H1 (cell line): ENCODE measurements around the gene SLC25A39. TPM values are rescaled to one million over a fixed set of nuclear protein-coding genes. Genes with fewer than 3 reads are reported as not detected.

Experiments
- CTCF ChIA-PET: fragments of 300-600 bp; sonication (Branson Sonifier 250); formaldehyde crosslinking; loops from one replicate; lab custom pipeline; 2021; ENCODE audit not compliant: partially characterized antibody; lab: Charles Lee
- POLR2A ChIA-PET: fragments of 300-600 bp; sonication (Branson Sonifier 250); formaldehyde crosslinking; loops from one replicate; lab custom pipeline; 2021; ENCODE audit warnings: inconsistent platforms; ENCODE audit not compliant: partially characterized antibody; lab: Charles Lee
- DNase-seq, 2 experiments: peaks; one replicate each; pipeline versions ENCODE4 v3.0.0 to v3.0.0-alpha.2; 2010 to 2022; ENCODE audit warnings: low spot score in 2 of 2, low read depth in 1 of 2, mixed read lengths in 1 of 2
- FAIRE-seq: peaks from 2 replicates; lab custom pipeline; 2011; peaks lifted over from hg19 to GRCh38; lab: Jason Lieb, UNC
- H2AFZ ChIP-seq: 2 replicates; pipeline ENCODE4 v1.8.1; 2012; ENCODE audit warnings: low read length, inconsistent platforms
- H2AK5ac ChIP-seq: 2 replicates; pipeline ENCODE4 v1.6.1; 2013; ENCODE audit warnings: low read depth, low read length
- H2BK120ac ChIP-seq: replicated peaks from 2 replicates; pipeline ENCODE3; 2013; ENCODE audit warnings: low read depth, low read length, inconsistent platforms
- H2BK12ac ChIP-seq: 2 replicates; pipeline ENCODE4 v1.6.1; 2013; ENCODE audit warnings: low read depth, low read length
- H2BK15ac ChIP-seq: 2 replicates; pipeline ENCODE4 v1.6.1; 2013; ENCODE audit warnings: low read length
- H2BK20ac ChIP-seq: 2 replicates; pipeline ENCODE4 v1.6.1; 2013; ENCODE audit warnings: low read length
- H2BK5ac ChIP-seq: 2 replicates; pipeline ENCODE4 v1.6.1; 2013; ENCODE audit warnings: low read depth, low read length
- H3K14ac ChIP-seq: 2 replicates; pipeline ENCODE4 v1.6.1; 2013; ENCODE audit warnings: inconsistent platforms; ENCODE audit not compliant: insufficient read length
- H3K18ac ChIP-seq: 2 replicates; pipeline ENCODE4 v1.6.1; 2013; ENCODE audit warnings: low read length; ENCODE audit errors: extremely low read depth
- H3K23ac ChIP-seq: 2 replicates; pipeline ENCODE4 v1.6.1; 2013; ENCODE audit warnings: inconsistent platforms; ENCODE audit not compliant: insufficient read length
- H3K23me2 ChIP-seq: 2 replicates; pipeline ENCODE4 v1.6.1; 2013; ENCODE audit warnings: low read depth, low read length
- H3K27ac ChIP-seq: 2 replicates; pipeline ENCODE4 v1.6.1; 2011; ENCODE audit warnings: low read depth, low read length, inconsistent platforms
- H3K27me3 ChIP-seq, 4 experiments: replicated peaks in 1 of 4; 1 replicate in 1 of 4; 2 replicates in 3 of 4; pipeline versions ENCODE4 v1.6.1 to v1.8.1; 2011 to 2013; ENCODE audit warnings: low read length in 3 of 4, mild to moderate bottlenecking in 3 of 4, inconsistent platforms in 2 of 4, mixed read lengths in 2 of 4, moderate library complexity in 1 of 4; ENCODE audit not compliant: control insufficient read depth in 3 of 4, insufficient read depth in 3 of 4; ENCODE audit errors: extremely low read depth in 1 of 4
- H3K36me3 ChIP-seq, 4 experiments: 2 replicates each; pipeline versions ENCODE4 v1.6.1 to v1.8.1; 2011 to 2013; ENCODE audit warnings: mild to moderate bottlenecking in 4 of 4, low read length in 3 of 4, moderate library complexity in 2 of 4, control low read depth in 1 of 4, inconsistent platforms in 1 of 4; ENCODE audit not compliant: insufficient read depth in 4 of 4, control insufficient read depth in 2 of 4
- H3K4ac ChIP-seq: replicated peaks from 2 replicates; pipeline ENCODE3; 2013; ENCODE audit warnings: low read length, low read depth, mixed read lengths, inconsistent platforms; ENCODE audit not compliant: insufficient read length
- H3K4me1 ChIP-seq, 4 experiments: replicated peaks in 1 of 4; 1 replicate in 1 of 4; 2 replicates in 3 of 4; pipeline versions ENCODE4 v1.6.1 to v1.8.1; 2011 to 2013; ENCODE audit warnings: low read length in 3 of 4, inconsistent platforms in 2 of 4, mixed read lengths in 1 of 4; ENCODE audit not compliant: insufficient read depth in 4 of 4, control insufficient read depth in 3 of 4
- H3K4me2 ChIP-seq, 2 experiments: 2 replicates each; pipeline versions ENCODE4 v1.6.1 to v1.8.1; 2011 to 2013; ENCODE audit warnings: low read depth in 2 of 2, low read length in 2 of 2, control low read depth in 1 of 2, inconsistent platforms in 1 of 2, mild to moderate bottlenecking in 1 of 2; ENCODE audit not compliant: insufficient read depth in 1 of 2
- H3K4me3 ChIP-seq, 4 experiments: fragments of 200-600, 300-600 bp in 1 of 4; sonication (generic), shearing (Covaris generic), sonication (Bioruptor Twin) in 1 of 4; 2 replicates each; pipeline versions ENCODE4 v1.5.1 to v1.8.1; 2011 to 2016; ENCODE audit warnings: low read length in 4 of 4, low read depth in 3 of 4, control low read depth in 2 of 4, inconsistent platforms in 2 of 4, mild to moderate bottlenecking in 2 of 4, mixed read lengths in 1 of 4, moderate library complexity in 1 of 4; ENCODE audit not compliant: insufficient read depth in 2 of 4; ENCODE audit errors: extremely low read depth in 1 of 4
- H3K56ac ChIP-seq: replicated peaks from 2 replicates; pipeline ENCODE3; 2013; ENCODE audit warnings: low read depth, mild to moderate bottlenecking, mixed read lengths, low read length, inconsistent platforms; ENCODE audit not compliant: insufficient read length
- H3K79me1 ChIP-seq: 2 replicates; pipeline ENCODE4 v1.6.1; 2013; ENCODE audit warnings: low read depth, low read length, control low read depth
- H3K79me2 ChIP-seq, 2 experiments: 2 replicates each; pipeline versions ENCODE4 v1.6.1 to v1.8.1; 2012 to 2013; ENCODE audit warnings: low read length in 2 of 2, mild to moderate bottlenecking in 2 of 2, inconsistent platforms in 1 of 2; ENCODE audit not compliant: insufficient read depth in 2 of 2, control insufficient read depth in 1 of 2
- H3K9ac ChIP-seq, 4 experiments: replicated peaks in 1 of 4; 1 replicate in 1 of 4; 2 replicates in 3 of 4; pipeline versions ENCODE4 v1.6.1 to v1.8.1; 2011 to 2013; ENCODE audit warnings: low read depth in 3 of 4, low read length in 3 of 4, control low read depth in 2 of 4, mild to moderate bottlenecking in 2 of 4, moderate library complexity in 2 of 4, inconsistent platforms in 1 of 4; ENCODE audit errors: extremely low read depth in 1 of 4
- H3K9me3 ChIP-seq, 2 experiments: 2 replicates each; pipeline versions ENCODE4 v1.6.1 to v1.8.1; 2012 to 2013; ENCODE audit warnings: mild to moderate bottlenecking in 2 of 2, moderate library complexity in 2 of 2, control low read depth in 1 of 2, inconsistent platforms in 1 of 2, low read depth in 1 of 2, low read length in 1 of 2, mixed read lengths in 1 of 2; ENCODE audit not compliant: insufficient read depth in 2 of 2
- H4K20me1 ChIP-seq, 2 experiments: replicated peaks in 1 of 2; 2 replicates each; pipeline versions ENCODE3 to v1.8.1; 2011 to 2013; ENCODE audit warnings: inconsistent platforms in 2 of 2, low read length in 2 of 2, mild to moderate bottlenecking in 1 of 2; ENCODE audit not compliant: insufficient read depth in 2 of 2, control insufficient read depth in 1 of 2
- H4K5ac ChIP-seq: 2 replicates; pipeline ENCODE4 v1.6.1; 2013; ENCODE audit warnings: low read length, low read depth, mixed read lengths, inconsistent platforms; ENCODE audit not compliant: insufficient read length
- H4K8ac ChIP-seq: 2 replicates; pipeline ENCODE4 v1.8.0; 2013; ENCODE audit warnings: mild to moderate bottlenecking, moderate library complexity, low read length, inconsistent platforms; ENCODE audit not compliant: insufficient read depth; ENCODE audit errors: extremely low read depth
- H4K91ac ChIP-seq: replicated peaks from 2 replicates; pipeline ENCODE3; 2013; ENCODE audit warnings: low read length, mixed read lengths, inconsistent platforms; ENCODE audit not compliant: insufficient read length
- ATF2 ChIP-seq: IDR thresholded peaks from 2 replicates; pipeline ENCODE4 v1.6.1; 2012; ENCODE audit warnings: low read length, inconsistent platforms
- CHD1 ChIP-seq: IDR thresholded peaks from 2 replicates; pipeline ENCODE4 v1.6.1; 2012; ENCODE audit warnings: low read depth, low read length, improper control_type of control experiment
- EGR1 ChIP-seq: IDR thresholded peaks from 2 replicates; pipeline ENCODE4 v1.6.1; 2011; ENCODE audit warnings: low read depth, low read length, borderline replicate concordance
- GABPA ChIP-seq: IDR thresholded peaks from 2 replicates; pipeline ENCODE4 v1.6.1; 2011; ENCODE audit warnings: mild to moderate bottlenecking, low read length, moderate library complexity, borderline replicate concordance; ENCODE audit not compliant: insufficient read depth
- JUN ChIP-seq: IDR thresholded peaks from 2 replicates; pipeline ENCODE4 v1.6.1; 2011; ENCODE audit warnings: low read depth, mild to moderate bottlenecking, improper control_type of control experiment, low read length
- NANOG ChIP-seq: IDR thresholded peaks from 2 replicates; pipeline ENCODE4 v1.6.1; 2011; ENCODE audit warnings: low read length, low read depth, mild to moderate bottlenecking, inconsistent platforms; ENCODE audit not compliant: insufficient read depth, poor library complexity, severe bottlenecking
- RBBP5 ChIP-seq: IDR thresholded peaks from 2 replicates; pipeline ENCODE4 v1.7.1; 2012; ENCODE audit warnings: low read depth, mild to moderate bottlenecking, inconsistent platforms, low read length, moderate library complexity, borderline replicate concordance
- RNF2 ChIP-seq: fragments of 200-900, 300-1000 bp; sonication (generic); IDR thresholded peaks from 2 replicates; pipeline ENCODE4 v1.7.1; 2016; ENCODE audit warnings: borderline replicate concordance, low read depth, mild to moderate bottlenecking, antibody characterized with exemption, low read length; ENCODE audit not compliant: poor library complexity, severe bottlenecking; ENCODE audit errors: missing control alignments
- SIN3A ChIP-seq, 2 experiments: IDR thresholded peaks in 1 of 2; conservative IDR thresholded peaks in 1 of 2; 2 replicates each; pipeline ENCODE4 v1.6.1; 2011 to 2012; ENCODE audit warnings: low read length in 2 of 2, improper control_type of control experiment in 1 of 2, low read depth in 1 of 2, mild to moderate bottlenecking in 1 of 2
- SP1 ChIP-seq: IDR thresholded peaks from 2 replicates; pipeline ENCODE4 v1.6.1; 2011; ENCODE audit warnings: low read depth, low read length
- SRF ChIP-seq: IDR thresholded peaks from 2 replicates; pipeline ENCODE4 v1.6.1; 2011; ENCODE audit warnings: mild to moderate bottlenecking, low read depth, low read length, moderate library complexity
- WGBS, 2 experiments: shearing (Covaris generic) in 1 of 2; methylation state at CpG; one replicate each; pipeline versions ENCODE4 v1.1.6 to v1.1.7; 2013 to 2015; ENCODE audit warnings: low lambda C conversion rate in 2 of 2, mixed read lengths in 2 of 2, inconsistent platforms in 1 of 2, low coverage in 1 of 2, missing lambda C conversion rate in 1 of 2; ENCODE audit not compliant: insufficient replicate concordance in 2 of 2, insufficient coverage in 1 of 2, insufficient read length in 1 of 2; ENCODE audit errors: extremely low coverage in 1 of 2, missing lambda C conversion rate in 1 of 2; 5-methylcytosine and 5-hydroxymethylcytosine counted together
- polyA plus RNA-seq, 7 experiments: library from polyadenylated mRNA; depleted of rRNA in 3 of 7; stranded (reverse) in 5 of 7; unstranded in 2 of 7; fragments of >200 nt in 5 of 7; fragments of 200-250 nt in 2 of 7; gene quantifications; 1 replicate in 5 of 7; 2 replicates in 1 of 7; 4 replicates in 1 of 7; pipeline versions ENCODE4 v1.2.1 to v1.2.3, GENCODE V29; 2011 to 2013; ENCODE audit warnings: missing spikeins in 2 of 7, mixed read lengths in 2 of 7
- total RNA-seq: library from RNA; stranded (reverse); fragmentation: NEBNext Ultra II Directional; extraction: Animal tissue kit (Norgen Biotek cat#: 25700); gene quantifications from 2 replicates; pipeline ENCODE4 v1.2.1, GENCODE V29; 2021

The SLC25A39 gene
- total and polyA plus RNA-seq, 2 of the 8 experiments (the other 6 are each of a cell fraction or from before 2014, with no cell fraction given): 200 to 291 TPM

GRCh38 chr17:44277976-44278375, 46.6 kb downstream of the SLC25A39 start:
- H2BK5ac ChIP-seq: no peak overlapping the region; the same call in 1 of the 2 replicates
- H3K14ac ChIP-seq: no peak overlapping the region
- H3K27me3 ChIP-seq: 0 out of 7 replicates have a peak, but pooled peaks cover 0 to 2% (median 0%) of the 10 kb centered on the region in 4 experiments
- no peak overlapping the region for H3K4me3 ChIP-seq
- FAIRE-seq: no peak
- H3K9me3 ChIP-seq: no peaks in the 10 kb centered on the region
- no peaks in the 10 kb centered on the region for H3K36me3 ChIP-seq
- H3K18ac ChIP-seq: no peak overlapping the region
- H3K56ac ChIP-seq: no peak overlapping the region
- H3K4me1 ChIP-seq: peaks cover 3 to 17% (median 7%) of the 10 kb centered on the region in 4 experiments
- 92% methylated on average over 4 of the region's 4 CpGs; no CpG with 5 or more reads in 1 of the 2 experiments for WGBS, 2 experiments
- H4K20me1 ChIP-seq: no peaks in the 10 kb centered on the region
- no peak overlapping the region for H4K5ac ChIP-seq
- no peak overlapping the region for H3K4ac ChIP-seq
- no peak overlapping the region for H2AK5ac ChIP-seq
- H4K8ac ChIP-seq: no peak overlapping the region
- H2AFZ ChIP-seq: no peak overlapping the region
- H3K9ac ChIP-seq: no peak overlapping the region
- no peak overlapping the region for H2BK12ac ChIP-seq
- H2BK20ac ChIP-seq: no peak overlapping the region
- CTCF ChIA-PET: interaction anchor here (0.9 to 1.6 kb wide), 3 partner anchors 11 to 53 kb away, joined by 3 to 5 read pairs (median 3); no protein-coding TSS in a partner anchor
- H4K91ac ChIP-seq: no peak overlapping the region
- H3K23me2 ChIP-seq: no peaks in the 10 kb centered on the region
- H3K23ac ChIP-seq: no peak overlapping the region
- no peak for DNase-seq
- H3K79me1 ChIP-seq: no peaks in the 10 kb centered on the region
- no peak overlapping the region for H3K27ac ChIP-seq
- H3K79me2 ChIP-seq: no peaks in the 10 kb centered on the region
- POLR2A ChIA-PET: interaction anchor here (0.7 to 1.3 kb wide), 5 partner anchors 10 to 56 kb away, joined by 3 read pairs; partner anchors contain the start of gene SLC4A1
- H2BK120ac ChIP-seq: no peak overlapping the region
- H3K4me2 ChIP-seq: no peak overlapping the region
- H2BK15ac ChIP-seq: no peak overlapping the region
- no peak for TF ChIP-seq SRF
- TF ChIP-seq SIN3A (conservative IDR thresholded peaks at IDR 0.05 in 1 of 2, IDR thresholded peaks at IDR 0.05 in 1 of 2; ENCODE audit: low read depth in 1 of 2, low read length in 2 of 2): no peak
- no peak for TF ChIP-seq SP1
- TF ChIP-seq RNF2: no peak
- TF ChIP-seq EGR1: no peak
- TF ChIP-seq CHD1: no peak
- TF ChIP-seq ATF2: no peak
- TF ChIP-seq JUN: no peak
- TF ChIP-seq RBBP5: no peak
- no peak for TF ChIP-seq GABPA
- TF ChIP-seq NANOG: no peak
